GM04504 (cell line): ENCODE data around the gene ACSL6.

Experiments
- DNase-seq: peaks from one replicate; pipeline ENCODE4 v3.0.0-alpha.2; 2012; ENCODE audit warnings: low read depth

The ACSL6 gene

GRCh38 chr5:131977212-131977604, 34.2 kb downstream of the ACSL6 start:
- no peak for DNase-seq

- no peak for DNase-seq
Measured at GRCh38 chr5:131976414-131977211, 34.8 kb downstream of the ACSL6 start.

GRCh38 chr5:131974956-131975726, 36.3 kb downstream of the ACSL6 start:
- DNase-seq, result no peak

DNA sequence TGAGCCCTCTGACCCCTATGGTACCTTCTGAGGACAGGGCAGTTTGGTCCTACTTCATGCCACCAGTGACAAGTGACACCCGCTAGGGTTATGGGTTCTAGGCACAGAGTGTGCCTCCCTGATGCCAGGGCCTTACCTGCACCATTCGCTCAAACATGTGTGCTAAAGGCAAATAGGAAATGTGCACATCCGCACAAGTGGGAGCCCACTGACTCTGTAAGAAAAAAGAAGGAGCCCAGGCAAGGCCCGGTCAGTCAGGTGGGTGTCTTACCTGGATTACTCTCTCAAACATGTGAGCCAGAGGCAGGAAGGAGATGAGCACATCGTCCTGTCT, 36.9 kb downstream of the ACSL6 start:
- DNase-seq, result no peak

GRCh38 chr5:131974016-131974415, 37.4 kb downstream of the ACSL6 start:
- no peak for DNase-seq

DNA sequence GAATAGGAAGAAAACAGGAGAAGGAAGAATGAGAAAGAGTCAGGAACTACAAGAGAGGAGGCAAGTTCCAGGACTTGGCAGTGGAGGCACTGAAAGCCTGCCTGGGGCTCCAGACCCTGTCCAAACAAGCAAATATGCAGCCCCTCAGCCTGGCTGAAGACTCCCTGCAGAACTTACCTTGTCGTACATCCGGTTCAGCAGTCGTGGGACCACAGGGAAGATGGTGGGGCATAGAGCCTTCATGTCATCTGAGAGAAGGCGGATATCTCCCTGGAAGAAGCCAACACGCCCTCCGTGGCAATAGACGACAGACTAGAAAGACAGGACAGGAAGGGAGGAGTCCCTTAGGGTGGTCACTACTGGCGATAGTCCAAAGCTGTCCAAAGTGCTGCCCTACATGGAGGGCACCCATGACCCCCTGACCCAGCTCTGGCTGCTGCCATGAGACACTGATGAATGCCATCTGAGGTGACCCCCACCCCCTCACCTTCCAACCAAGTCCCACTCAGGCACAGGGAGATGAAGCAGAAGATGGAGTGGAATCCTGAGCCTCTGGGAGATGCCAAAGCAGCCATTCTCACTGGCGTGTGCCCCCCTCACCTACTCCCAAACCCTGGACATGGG, 38.3 kb downstream of the ACSL6 start:
- DNase-seq, result no peak

DNA sequence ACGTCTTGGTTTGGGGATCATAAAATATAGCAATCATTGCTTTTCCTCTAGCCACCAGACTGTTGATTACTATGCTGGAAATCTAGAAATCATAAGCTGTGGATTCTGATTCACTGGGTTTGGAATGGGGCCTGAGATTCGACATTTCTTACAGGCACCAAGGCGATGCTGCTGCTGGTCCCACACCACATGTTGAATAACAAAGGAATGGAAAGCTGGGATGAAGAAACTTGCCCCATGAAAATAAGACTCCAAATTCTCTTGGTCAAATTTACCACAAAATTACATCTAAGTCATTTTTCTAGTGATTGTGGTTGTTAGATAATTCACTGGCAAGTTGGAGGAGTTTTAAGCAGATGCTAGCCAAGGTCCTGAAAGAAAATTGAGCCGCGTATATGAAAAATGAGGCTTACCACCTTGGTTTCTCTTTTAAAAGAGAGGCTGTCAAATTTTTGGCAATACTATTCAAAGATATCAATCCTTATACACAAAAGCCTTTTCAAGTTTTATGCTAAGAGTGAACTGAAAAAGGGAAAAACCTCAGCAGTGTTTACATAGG, 43.0 kb downstream of the ACSL6 start:
- no peak for DNase-seq

GRCh38 chr5:131966551-131966950, 44.9 kb downstream of the ACSL6 start:
- no peak for DNase-seq

DNA sequence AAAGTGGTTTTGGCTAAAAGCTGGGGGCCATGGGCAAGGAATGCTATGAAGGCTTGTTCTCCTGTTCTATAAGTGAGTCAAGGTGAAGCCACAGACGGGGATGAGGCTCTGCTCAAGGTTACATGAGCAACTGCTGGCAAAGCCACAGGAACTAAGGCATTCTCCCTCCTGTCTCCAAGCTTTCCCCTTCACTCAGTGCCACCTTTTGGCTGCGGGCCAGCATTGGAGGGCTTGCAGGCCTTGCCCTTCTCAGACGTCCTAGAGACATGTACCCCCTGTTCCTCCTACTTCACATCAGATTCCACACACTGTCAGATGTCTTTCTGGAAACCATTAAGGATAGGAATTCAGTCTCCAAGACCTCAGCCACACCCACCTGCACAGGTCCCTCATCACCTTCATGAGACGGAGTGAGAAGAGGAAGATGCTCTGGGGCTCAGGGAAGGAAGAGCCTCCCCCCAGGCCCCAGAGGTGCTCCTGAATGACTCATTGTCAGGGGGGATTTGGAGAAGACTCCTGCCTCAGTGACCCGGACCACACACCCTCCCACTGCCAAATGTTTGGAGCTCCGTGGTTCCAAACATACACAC, 45.5 kb downstream of the ACSL6 start:
- DNase-seq, result no peak

GRCh38 chr5:131959906-131960305, 51.6 kb downstream of the ACSL6 start:
- DNase-seq, result no peak

DNA sequence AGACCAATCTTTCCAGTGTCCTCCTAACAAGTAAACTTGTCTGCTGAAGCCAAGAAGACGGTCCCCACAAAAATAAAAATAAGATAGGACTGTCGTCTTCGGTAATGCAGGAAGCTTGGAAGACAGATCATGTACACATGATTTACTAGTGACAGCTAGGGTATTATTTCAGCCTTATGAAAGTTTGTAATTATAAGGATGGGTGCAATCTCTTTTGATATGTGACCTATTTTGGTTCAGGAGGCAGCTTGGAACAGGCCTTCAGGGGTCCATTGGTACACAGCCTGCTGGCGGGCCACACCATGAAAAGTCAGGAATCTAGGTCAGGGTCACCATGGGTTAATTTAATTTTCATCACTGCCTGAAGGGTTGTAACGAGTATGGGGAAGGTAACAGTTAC, 52.3 kb downstream of the ACSL6 start:
- DNase-seq, result no peak

DNA sequence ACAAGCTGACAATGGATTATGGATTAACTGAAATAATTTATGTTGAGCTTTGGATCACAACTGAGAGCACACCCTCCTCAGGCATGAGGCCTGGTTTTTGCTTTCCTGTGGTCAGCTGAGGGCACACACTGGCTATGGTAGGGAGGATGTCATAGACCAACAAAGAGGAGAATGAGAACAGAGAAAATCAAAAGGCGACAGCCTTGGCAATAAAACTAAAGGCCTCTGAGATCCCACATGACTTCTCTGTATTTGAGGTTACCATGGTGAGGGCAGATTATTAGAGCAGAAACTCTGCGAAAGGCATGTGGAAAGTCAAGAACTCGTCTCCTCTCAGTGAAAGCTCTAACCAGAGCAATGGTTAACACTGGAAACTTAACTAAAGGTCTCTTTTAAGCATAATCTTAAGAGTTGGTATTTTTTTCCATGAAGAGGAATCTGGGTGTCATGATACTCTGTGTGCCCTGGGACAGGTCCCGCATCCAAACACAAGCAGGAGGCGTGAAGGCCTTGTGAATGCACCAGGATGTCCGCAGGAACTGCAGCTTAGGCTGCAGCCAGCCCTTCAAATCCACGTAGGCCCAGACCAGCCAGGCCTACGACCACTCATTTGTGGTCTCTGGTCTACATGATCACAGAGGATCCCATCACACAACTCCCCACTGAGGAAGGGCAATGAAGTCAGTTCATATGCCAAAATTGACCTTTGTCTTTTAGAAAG, 53.6 kb downstream of the ACSL6 start:
- DNase-seq, result no peak

DNA sequence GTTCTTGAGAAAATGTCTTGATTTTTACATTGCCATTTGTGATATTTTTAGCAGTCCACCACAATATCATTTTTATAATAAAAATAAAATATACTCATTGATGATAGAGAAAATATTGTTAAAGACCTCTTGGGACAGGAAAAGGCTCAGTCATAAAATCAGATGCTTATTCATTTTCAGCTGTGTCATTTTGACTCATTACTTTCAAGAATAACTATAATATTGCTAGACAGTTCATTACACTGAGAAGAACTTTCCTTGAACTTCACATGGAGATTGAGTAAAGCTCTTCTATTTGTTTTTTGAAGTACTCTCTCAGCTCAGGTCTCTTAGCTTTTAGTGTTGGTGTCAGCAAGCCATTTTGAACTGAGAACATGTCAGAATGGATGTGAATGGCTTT, 57.5 kb downstream of the ACSL6 start:
- no peak for DNase-seq

DNA sequence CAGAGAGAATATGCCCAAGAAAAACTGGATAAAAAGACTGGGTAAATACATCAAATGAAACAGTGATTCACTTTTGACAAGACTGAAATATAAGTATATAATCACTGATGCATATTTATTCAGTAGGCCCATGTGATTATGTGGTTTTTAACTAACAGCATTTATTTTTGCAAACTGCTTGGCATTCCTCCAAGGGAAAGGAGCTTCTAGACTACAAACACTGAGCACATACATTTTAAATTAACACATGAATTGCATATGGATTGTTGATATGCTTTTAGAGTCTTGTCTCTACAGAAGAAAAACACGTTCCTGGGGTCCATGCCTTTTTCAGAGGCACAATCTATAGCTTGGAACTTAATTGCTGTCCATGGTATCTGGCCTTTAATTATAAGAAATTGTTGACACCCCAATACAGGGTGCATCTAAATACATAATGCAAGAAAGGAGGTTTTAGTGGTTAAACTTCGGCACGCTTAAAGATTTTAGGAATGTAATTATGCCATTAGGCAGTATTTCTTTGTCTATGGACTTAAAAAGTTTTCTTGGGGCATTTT, 59.1 kb downstream of the ACSL6 start:
- DNase-seq, result no peak

- no peak for DNase-seq
Measured at GRCh38 chr5:131950706-131951105, 60.8 kb downstream of the ACSL6 start.

DNA sequence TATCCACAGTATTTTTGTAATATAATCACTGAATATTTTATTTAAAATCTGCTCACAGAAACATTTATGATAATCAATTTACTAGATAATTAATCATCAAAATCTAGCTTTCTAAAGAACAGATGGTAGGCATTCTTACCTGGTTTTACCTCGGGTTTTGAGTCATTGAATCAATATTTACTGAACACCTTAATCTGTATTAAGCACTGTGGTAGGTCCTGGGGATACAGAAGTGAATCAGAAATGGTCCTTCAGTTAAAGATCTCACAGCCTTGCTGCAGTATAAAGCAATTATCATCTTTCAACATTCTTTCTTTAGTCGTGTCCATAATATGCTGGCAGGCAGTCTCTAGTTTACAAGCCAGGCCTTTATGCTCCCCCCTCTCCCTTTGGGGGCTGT, 64.0 kb downstream of the ACSL6 start:
- no peak for DNase-seq

DNA sequence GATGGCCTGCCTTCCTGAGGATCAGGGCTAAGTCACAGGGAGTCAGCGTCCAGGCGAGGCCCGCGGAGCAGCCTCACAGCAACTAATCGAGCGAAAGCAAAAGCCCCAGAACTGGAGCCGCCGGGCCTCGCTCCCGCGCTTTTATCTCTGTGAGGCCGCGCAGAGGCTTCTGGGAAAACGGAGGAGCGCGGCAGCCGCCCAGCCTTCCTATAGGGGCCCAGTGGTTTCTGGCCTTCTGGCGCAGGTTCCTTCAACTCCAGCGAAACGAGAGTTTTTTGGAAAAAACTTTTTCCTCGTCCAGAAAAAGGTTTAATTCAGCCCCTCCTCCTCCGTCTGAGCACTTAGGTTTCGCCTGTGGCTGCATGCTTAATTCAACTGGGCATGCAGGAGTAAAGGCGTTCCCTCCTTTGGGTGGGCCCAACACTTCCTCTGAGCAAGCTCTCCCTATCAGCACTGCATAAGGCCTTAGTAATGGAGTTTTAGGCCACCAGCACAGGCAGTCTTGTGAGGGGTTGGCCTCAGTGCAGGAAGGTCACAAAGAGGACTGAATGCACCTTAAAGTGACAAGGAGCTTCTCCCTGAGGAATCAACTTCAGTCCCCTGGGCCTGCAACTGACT, 65.8 kb downstream of the ACSL6 start, which contains the start of gene MEIKIN:
Gene MEIKIN (minus strand): TSS at position 113 of the 618 bp plus-strand sequence. CDS start 158 bp downstream, outside the sequence.
- DNase-seq, result no peak

- no peak for DNase-seq
Measured at GRCh38 chr5:131944702-131945550, 66.5 kb downstream of the ACSL6 start.

DNA sequence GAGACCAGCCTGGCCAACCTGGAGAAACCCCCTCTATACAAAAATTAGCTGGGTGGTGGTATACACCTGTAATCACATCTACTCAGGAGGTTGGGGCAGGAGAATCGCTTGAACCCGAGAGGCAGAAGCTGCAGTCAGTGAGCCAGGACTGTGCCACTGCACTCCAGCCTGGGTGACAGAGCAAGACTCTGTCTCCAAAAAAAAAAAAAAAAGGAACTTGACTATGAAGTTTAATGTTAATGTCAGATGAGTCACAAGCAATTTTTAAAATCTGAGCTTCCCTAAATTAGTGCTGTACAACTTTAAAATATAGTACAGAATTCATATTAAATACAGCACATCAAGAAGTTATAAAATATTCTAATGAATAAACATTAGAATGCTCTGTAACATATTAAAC, 67.5 kb downstream of the ACSL6 start:
- no peak for DNase-seq

DNA sequence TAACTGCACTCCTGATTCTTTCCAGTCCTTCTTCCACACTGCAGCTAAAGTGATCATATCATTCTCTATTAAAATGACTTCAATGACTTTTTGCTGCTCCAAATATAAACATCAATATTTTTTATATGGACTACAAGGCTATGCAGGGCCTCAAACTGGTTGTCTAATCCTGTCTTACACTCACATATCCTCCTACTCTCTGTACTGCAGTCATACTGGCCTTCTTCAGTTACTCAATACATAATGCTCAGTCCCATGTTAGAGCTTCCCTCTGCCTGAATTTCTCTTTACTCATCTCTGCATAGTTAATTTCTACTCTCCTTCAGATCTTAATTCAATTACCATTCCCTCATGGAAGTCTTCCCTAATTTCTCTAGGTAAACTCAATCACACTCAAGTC, 69.4 kb downstream of the ACSL6 start:
- DNase-seq, result no peak
